PC-3 (cell line): ENCODE data around the gene ACAP2. TPM values are rescaled to one million over a fixed set of nuclear protein-coding genes. Genes with fewer than 3 reads are reported as not detected.
"Not testable (repeated sequence)": the region's sequence is repeated elsewhere in the genome, so short reads cannot be mapped to it uniquely, and the experiment has no call there.

Experiments used
- ATAC-seq: fragments of 200-7000 bp; cut with Tn5 transposase; 2 replicates; pipeline ENCODE4 v1.9.1; 2020; ENCODE audit warnings: mild to moderate bottlenecking, moderate library complexity
- BruUV-seq: library from RNA; stranded (reverse); fragments of 400-500 nt; replicated peaks from 2 replicates; lab custom pipeline; 2021; lab: Mats Ljungman, UMichigan
- CTCF ChIA-PET: fragments of 300-600 bp; sonication (Branson Sonifier 250); formaldehyde crosslinking; loops from one replicate; lab custom pipeline; 2022; ENCODE audit warnings: antibody characterized with exemption; lab: Charles Lee
- POLR2A ChIA-PET: fragments of 300-600 bp; sonication (Branson Sonifier 250); formaldehyde crosslinking; loops from one replicate; lab custom pipeline; 2022; ENCODE audit warnings: antibody characterized with exemption; ENCODE audit not compliant: unreplicated experiment; lab: Charles Lee
- DNase-seq: peaks from one replicate; pipeline ENCODE4 v3.0.0-alpha.2; 2015
- H2AFZ ChIP-seq: fragments of 300-600 bp; sonication (generic); 2 replicates; pipeline ENCODE4 v1.6.0; 2016; ENCODE audit warnings: antibody characterized with exemption, low read length
- H3F3A ChIP-seq: fragments of 300-600 bp; sonication (generic); one replicate; pipeline ENCODE4 v1.6.0; 2017; ENCODE audit warnings: antibody characterized with exemption, low read length, control low read depth, mild to moderate bottlenecking; ENCODE audit not compliant: unreplicated experiment
- H3K27ac ChIP-seq: fragments of 300-600 bp; sonication (generic); 2 replicates; pipeline ENCODE4 v1.5.1; 2016; ENCODE audit warnings: mild to moderate bottlenecking, low read length
- H3K27me3 ChIP-seq: fragments of 300-600 bp; sonication (generic); 2 replicates; pipeline ENCODE4 v1.6.1; 2016; ENCODE audit warnings: low read length, mixed read lengths
- H3K36me3 ChIP-seq: fragments of 300-600 bp; sonication (generic); 2 replicates; pipeline ENCODE4 v1.6.1; 2016; ENCODE audit warnings: low read depth, mixed run types, low read length, mixed read lengths
- H3K4me1 ChIP-seq: fragments of 300-600 bp; sonication (generic); 2 replicates; pipeline ENCODE4 v1.5.1; 2016; ENCODE audit warnings: low read length; ENCODE audit not compliant: insufficient read depth
- H3K4me2 ChIP-seq: fragments of 300-600 bp; sonication (generic); 2 replicates; pipeline ENCODE4 v1.6.0; 2016; ENCODE audit warnings: low read length
- H3K4me3 ChIP-seq: fragments of 300-600 bp; sonication (generic); 2 replicates; pipeline ENCODE4 v1.5.1; 2016; ENCODE audit warnings: mild to moderate bottlenecking, low read length, mixed read lengths
- H3K79me2 ChIP-seq: fragments of 300-600 bp; sonication (generic); 2 replicates; pipeline ENCODE4 v1.6.1; 2017; ENCODE audit warnings: low read length, mixed read lengths
- H3K9ac ChIP-seq: fragments of 300-600 bp; sonication (generic); 2 replicates; pipeline ENCODE4 v1.6.0; 2016; ENCODE audit warnings: mild to moderate bottlenecking, low read length
- H3K9me2 ChIP-seq: fragments of 300-600 bp; sonication (generic); replicated peaks from 2 replicates; pipeline ENCODE4 v1.6.1; 2016; ENCODE audit warnings: mixed run types, low read length, mixed read lengths
- H3K9me3 ChIP-seq: fragments of 300-600 bp; sonication (generic); 2 replicates; pipeline ENCODE4 v1.6.1; 2016; ENCODE audit warnings: low read length, mixed read lengths
- H4K20me1 ChIP-seq: fragments of 300-600 bp; sonication (generic); 2 replicates; pipeline ENCODE4 v1.6.1; 2016; ENCODE audit warnings: low read length, mixed read lengths
- EZH2 ChIP-seq: fragments of 300-600 bp; sonication (generic); IDR thresholded peaks from one replicate; pipeline ENCODE4 v1.6.1; 2017; ENCODE audit warnings: antibody characterized with exemption, mild to moderate bottlenecking, low read length; ENCODE audit not compliant: unreplicated experiment
- EZH2phosphoT487 ChIP-seq: fragments of 300-600 bp; sonication (generic); IDR thresholded peaks from 2 replicates; pipeline ENCODE4 v1.6.1; 2018; ENCODE audit warnings: mild to moderate bottlenecking, antibody characterized with exemption, low read length, borderline replicate concordance
- intact Hi-C: fragments of 100-400 bp; cut with micrococcal nuclease; formaldehyde crosslinking; loops from 2 replicates; pipeline ENCODE4 v1.9.0; 2023
- total RNA-seq: library from RNA; depleted of rRNA; stranded (reverse); fragments of >200 nt; gene quantifications from 2 replicates; pipeline ENCODE4 v1.2.3, GENCODE V29; 2014
- TF ChIP-seq, protein P1 (sequence below): fragments of 300-600 bp; sonication (generic); conservative IDR thresholded peaks from 2 replicates; pipeline ENCODE4 v1.5.1; 2017; ENCODE audit warnings: antibody characterized with exemption, low read depth, mild to moderate bottlenecking, low read length

ACAP2 gene
- total RNA-seq, 1 experiment from 2014 or later, result 33.5 TPM

DNA sequence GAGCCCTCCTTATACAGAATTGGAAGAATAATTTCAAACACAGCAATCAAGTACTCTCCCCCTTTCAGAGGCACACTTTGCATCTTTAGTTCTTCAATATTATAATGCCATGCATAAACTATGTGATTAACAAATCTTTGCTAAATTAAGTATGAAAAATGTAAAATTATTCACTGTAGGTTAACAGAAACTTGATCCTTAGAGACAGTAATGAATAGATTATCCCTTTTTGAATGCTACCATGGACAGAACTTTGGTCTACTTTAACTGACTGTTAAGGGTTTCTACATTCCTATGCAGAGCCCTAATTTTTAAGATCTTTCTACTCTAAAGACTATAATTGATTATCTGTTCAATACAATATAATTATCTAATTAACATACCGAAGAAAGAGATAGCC, 146.2 kb downstream of the ACAP2 start:
- no peaks in the 10 kb centered on the region for H3K9me3 ChIP-seq
- H3K4me1 ChIP-seq, result no peaks in the 10 kb centered on the region
- no TSS peak for BruUV-seq
- no peak for DNase-seq
- H3K4me3 ChIP-seq, result no peak overlapping the region
- H3K36me3 ChIP-seq, result peaks cover 2% of the 10 kb centered on the region; the same call in 1 of the 2 replicates
- no peak overlapping the region for H3K9ac ChIP-seq
- no peak for TF ChIP-seq EZH2
- TF ChIP-seq, protein P1, sequence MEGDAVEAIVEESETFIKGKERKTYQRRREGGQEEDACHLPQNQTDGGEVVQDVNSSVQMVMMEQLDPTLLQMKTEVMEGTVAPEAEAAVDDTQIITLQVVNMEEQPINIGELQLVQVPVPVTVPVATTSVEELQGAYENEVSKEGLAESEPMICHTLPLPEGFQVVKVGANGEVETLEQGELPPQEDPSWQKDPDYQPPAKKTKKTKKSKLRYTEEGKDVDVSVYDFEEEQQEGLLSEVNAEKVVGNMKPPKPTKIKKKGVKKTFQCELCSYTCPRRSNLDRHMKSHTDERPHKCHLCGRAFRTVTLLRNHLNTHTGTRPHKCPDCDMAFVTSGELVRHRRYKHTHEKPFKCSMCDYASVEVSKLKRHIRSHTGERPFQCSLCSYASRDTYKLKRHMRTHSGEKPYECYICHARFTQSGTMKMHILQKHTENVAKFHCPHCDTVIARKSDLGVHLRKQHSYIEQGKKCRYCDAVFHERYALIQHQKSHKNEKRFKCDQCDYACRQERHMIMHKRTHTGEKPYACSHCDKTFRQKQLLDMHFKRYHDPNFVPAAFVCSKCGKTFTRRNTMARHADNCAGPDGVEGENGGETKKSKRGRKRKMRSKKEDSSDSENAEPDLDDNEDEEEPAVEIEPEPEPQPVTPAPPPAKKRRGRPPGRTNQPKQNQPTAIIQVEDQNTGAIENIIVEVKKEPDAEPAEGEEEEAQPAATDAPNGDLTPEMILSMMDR, result no peak
- TF ChIP-seq EZH2phosphoT487, result no peak
- no peak for ATAC-seq
- no peak overlapping the region for H3K4me2 ChIP-seq
- H3K27me3 ChIP-seq, result no peaks in the 10 kb centered on the region
- H2AFZ ChIP-seq, result no peak overlapping the region
- H3K27ac ChIP-seq, result no peak overlapping the region
- no peaks in the 10 kb centered on the region for H3F3A ChIP-seq
- ChIA-PET POLR2A (no interaction called here), CTCF (no interaction called here)
- H3K79me2 ChIP-seq, result no peaks in the 10 kb centered on the region
- no peaks in the 10 kb centered on the region for H4K20me1 ChIP-seq
- H3K9me2 ChIP-seq, result no peaks in the 10 kb centered on the region
- intact Hi-C loops, result no loop called here

DNA sequence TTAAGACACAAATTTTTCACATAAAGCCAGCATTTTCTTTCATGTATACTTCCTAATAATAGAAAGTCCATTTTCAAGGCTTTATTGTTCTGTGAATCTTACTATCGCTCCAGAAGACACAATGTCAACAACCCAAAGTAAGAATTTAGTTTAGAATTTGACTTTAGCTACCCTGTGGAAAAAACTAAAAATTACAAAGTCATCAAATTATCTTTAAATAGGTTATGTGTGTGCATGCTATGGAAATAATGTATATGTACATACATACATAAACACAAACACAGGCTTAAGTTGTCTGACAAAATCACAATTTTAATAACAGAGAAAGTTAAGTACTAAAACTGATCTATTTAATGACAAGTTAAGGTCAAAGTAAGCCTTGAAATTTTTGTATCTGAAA, 151.7 kb downstream of the ACAP2 start:
- Histone ChIP-seq H3K27ac (no peak overlapping the region), H4K20me1 (no peaks in the 10 kb centered on the region), H3K9me2 (no peaks in the 10 kb centered on the region), H3K4me3 (no peak overlapping the region), H3K4me2 (no peak overlapping the region), H3K27me3 (no peaks in the 10 kb centered on the region), H3K9ac (no peak overlapping the region), H3K9me3 (no peaks in the 10 kb centered on the region), H3F3A (no peaks in the 10 kb centered on the region), H2AFZ (no peak overlapping the region), H3K79me2 (no peaks in the 10 kb centered on the region), H3K36me3 (peaks cover 3% of the 10 kb centered on the region; the same call in 1 of the 2 replicates), H3K4me1 (peaks cover 15% of the 10 kb centered on the region)
- CTCF ChIA-PET, result no interaction called here
- TF ChIP-seq EZH2phosphoT487 (no peak), EZH2 (no peak)
- TF ChIP-seq, protein P1, result no peak
- POLR2A ChIA-PET, result no interaction called here
- intact Hi-C loops, result no loop called here
- ATAC-seq (no peak), DNase-seq (no peak)
- BruUV-seq, result no TSS peak

DNA sequence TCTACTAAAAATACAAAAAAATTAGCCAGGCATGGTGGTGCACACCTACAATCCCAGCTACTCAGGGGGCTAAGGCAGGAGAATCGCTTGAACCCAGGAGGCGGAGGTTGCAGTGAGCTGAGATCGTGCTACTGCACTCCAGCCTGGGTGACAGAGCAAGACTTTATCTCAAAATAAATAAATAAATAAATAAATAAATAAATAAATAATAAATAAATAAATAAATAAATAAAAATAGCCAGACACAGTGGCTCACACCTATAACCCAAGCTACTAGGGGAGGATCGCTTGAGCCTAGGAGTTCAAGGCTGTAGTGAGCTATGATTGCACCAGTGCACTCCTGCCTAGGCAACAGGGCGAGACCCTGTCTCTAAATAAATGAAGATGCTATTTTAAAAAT, 152.2 kb downstream of the ACAP2 start:
- H3K27ac ChIP-seq, H3K4me3 ChIP-seq, H3F3A ChIP-seq, H2AFZ ChIP-seq, ATAC-seq, CTCF ChIA-PET, H3K79me2 ChIP-seq, intact Hi-C loops, H3K9me3 ChIP-seq, H3K4me2 ChIP-seq, BruUV-seq, DNase-seq, H3K9ac ChIP-seq, H3K27me3 ChIP-seq, H4K20me1 ChIP-seq, H3K36me3 ChIP-seq, H3K9me2 ChIP-seq, POLR2A ChIA-PET: not testable (repeated sequence)
- H3K4me1 ChIP-seq, result peaks cover 18% of the 10 kb centered on the region
